Liver (tissue), 9 donors: ENCODE data around the gene MIPEP. TPM values are rescaled to one million over a fixed set of nuclear protein-coding genes. Genes with fewer than 3 reads are reported as not detected.

Source experiments
- DNase-seq: peaks from one replicate; pipeline ENCODE4 v3.0.0-alpha.2; 2017; ENCODE audit warnings: low spot score
- H3K27ac ChIP-seq, 2 donors: one replicate each; pipeline ENCODE4 v1.7.0; 2013; ENCODE audit warnings: inconsistent platforms in 2 of 2, low read length in 2 of 2, control low read depth in 1 of 2, low read depth in 1 of 2, mild to moderate bottlenecking in 1 of 2
- H3K27me3 ChIP-seq, 4 donors: one replicate each; pipeline versions ENCODE4 v1.6.1 to v1.7.0; 2013; ENCODE audit warnings: low read length in 3 of 4, inconsistent platforms in 1 of 4, mild to moderate bottlenecking in 1 of 4, moderate library complexity in 1 of 4; ENCODE audit not compliant: control insufficient read depth in 4 of 4, insufficient read depth in 4 of 4
- H3K36me3 ChIP-seq, 4 donors: one replicate each; pipeline versions ENCODE4 v1.6.1 to v1.7.0; 2013; ENCODE audit warnings: low read length in 3 of 4, mild to moderate bottlenecking in 3 of 4, low read depth in 1 of 4, moderate library complexity in 1 of 4; ENCODE audit not compliant: control insufficient read depth in 4 of 4, insufficient read depth in 3 of 4
- H3K4me1 ChIP-seq, 4 donors: one replicate each; pipeline versions ENCODE4 v1.6.1 to v1.7.0; 2013; ENCODE audit warnings: low read length in 3 of 4, mild to moderate bottlenecking in 3 of 4, moderate library complexity in 1 of 4; ENCODE audit not compliant: control insufficient read depth in 4 of 4, insufficient read depth in 4 of 4
- H3K4me3 ChIP-seq, 3 donors: one replicate each; pipeline versions ENCODE4 v1.6.1 to v1.7.0; 2013; ENCODE audit warnings: low read length in 3 of 3, control low read depth in 1 of 3, low read depth in 1 of 3, mild to moderate bottlenecking in 1 of 3
- H3K9ac ChIP-seq, 2 donors: one replicate each; pipeline ENCODE4 v1.7.0; 2013; ENCODE audit warnings: low read length in 2 of 2, mild to moderate bottlenecking in 2 of 2, moderate library complexity in 2 of 2, control low read depth in 1 of 2, low read depth in 1 of 2
- H3K9me3 ChIP-seq, 4 donors: one replicate each; pipeline versions ENCODE4 v1.6.1 to v1.7.0; 2013; ENCODE audit warnings: low read length in 3 of 4; ENCODE audit not compliant: control insufficient read depth in 4 of 4
- CTCF ChIP-seq: fragments of 150-350 bp; IDR thresholded peaks from 2 replicates; pipeline ENCODE4 v1.5.1; 2017; ENCODE audit warnings: improper control_type of control experiment, low read depth, low read length; ENCODE audit not compliant: missing input control
- EGR1 ChIP-seq, 2 donors: IDR thresholded peaks; 2 replicates each; pipeline ENCODE4 v1.6.1; 2016 to 2018; ENCODE audit warnings: antibody characterized with exemption in 2 of 2, low read depth in 2 of 2
- FOXA1 ChIP-seq: IDR thresholded peaks from 2 replicates; pipeline ENCODE4 v1.6.1; 2016; ENCODE audit warnings: antibody characterized with exemption
- HNF4A ChIP-seq, 2 donors: conservative IDR thresholded peaks; 2 replicates each; pipeline ENCODE4 v1.6.1; 2016; ENCODE audit warnings: antibody characterized with exemption in 2 of 2, mild to moderate bottlenecking in 2 of 2
- HNF4G ChIP-seq: IDR thresholded peaks from 2 replicates; pipeline ENCODE4 v1.6.1; 2016; ENCODE audit warnings: antibody characterized with exemption
- JUND ChIP-seq, 2 donors: IDR thresholded peaks; 2 replicates each; pipeline ENCODE4 v1.6.1; 2016; ENCODE audit warnings: antibody characterized with exemption in 2 of 2
- NR2F2 ChIP-seq: IDR thresholded peaks from 2 replicates; pipeline ENCODE4 v1.6.1; 2016; ENCODE audit warnings: antibody characterized with exemption
- RAD21 ChIP-seq, 2 donors: IDR thresholded peaks; 2 replicates each; pipeline ENCODE4 v1.6.1; 2016; ENCODE audit warnings: antibody characterized with exemption in 2 of 2, mild to moderate bottlenecking in 2 of 2
- REST ChIP-seq: IDR thresholded peaks from 2 replicates; pipeline ENCODE4 v1.6.1; 2016; ENCODE audit warnings: antibody characterized with exemption, mild to moderate bottlenecking
- RXRA ChIP-seq, 2 donors: IDR thresholded peaks; 2 replicates each; pipeline ENCODE4 v1.6.1; 2017 to 2018; ENCODE audit warnings: antibody characterized with exemption in 2 of 2, mild to moderate bottlenecking in 1 of 2
- SP1 ChIP-seq: IDR thresholded peaks from 2 replicates; pipeline ENCODE4 v1.6.1; 2018; ENCODE audit warnings: antibody characterized with exemption, mild to moderate bottlenecking
- TAF1 ChIP-seq: conservative IDR thresholded peaks from 2 replicates; pipeline ENCODE4 v1.6.1; 2016; ENCODE audit warnings: antibody characterized with exemption, mild to moderate bottlenecking
- YY1 ChIP-seq: IDR thresholded peaks from 2 replicates; pipeline ENCODE4 v1.6.1; 2016; ENCODE audit warnings: antibody characterized with exemption, mild to moderate bottlenecking
- ZBTB33 ChIP-seq: IDR thresholded peaks from 2 replicates; pipeline ENCODE4 v1.6.1; 2016; ENCODE audit warnings: antibody characterized with exemption
- WGBS: extraction: QIAGEN DNeasy Blood & Tissue Kit; methylation state at CpG from one replicate; pipeline ENCODE4 v1.1.7; 2013; 5-methylcytosine and 5-hydroxymethylcytosine counted together
- polyA plus RNA-seq, 2 donors: library from polyadenylated mRNA; stranded (reverse) in 1 of 2; unstranded in 1 of 2; fragments of 200-250 nt in 1 of 2; fragments of >200 nt in 1 of 2; fragmentation: Nextera tagmentation in 1 of 2; extraction: Ambion mirVana in 1 of 2; gene quantifications; one replicate each; pipeline versions ENCODE4 v1.2.1 to v1.2.3, GENCODE V29; 2013 to 2015
- total RNA-seq, 2 donors: library from RNA; depleted of rRNA; stranded (reverse); fragments of >200 nt; gene quantifications; one replicate each; pipeline ENCODE4 v1.2.3, GENCODE V29; 2014
- donor health status: healthy.
- donor health status: healthy.
- donor health status: healthy.
- donor health status: healthy.
- donor health status: healthy.

Gene MIPEP
- total and polyA plus RNA-seq, 4 donors, result 7.4 to 11.7 (median 10.2) TPM

GRCh38 chr13:23777575-23777870 is 111.7 kb downstream of the MIPEP start:
- Histone ChIP-seq H3K4me3 (no peak overlapping the region), H3K36me3 (no peaks in the 10 kb centered on the region), H3K27me3 (no peaks in the 10 kb centered on the region), H3K27ac (no peak overlapping the region), H3K9me3 (no peaks in the 10 kb centered on the region), H3K9ac (no peak overlapping the region), H3K4me1 (peaks cover 0 to 4% (median 0%) of the 10 kb centered on the region in 4 donors)
- DNase-seq, result no peak
- no peak for TF ChIP-seq HNF4G
- no peak for TF ChIP-seq CTCF
- TF ChIP-seq RXRA (IDR thresholded peaks at IDR 0.05), result no peak
- TF ChIP-seq HNF4A (conservative IDR thresholded peaks at IDR 0.05), result no peak
- no peak for TF ChIP-seq YY1
- TF ChIP-seq ZBTB33, result no peak
- TF ChIP-seq REST, result no peak
- TF ChIP-seq TAF1, result no peak
- TF ChIP-seq EGR1 (IDR thresholded peaks at IDR 0.05; ENCODE audit: low read depth in 2 of 2), result no peak
- TF ChIP-seq NR2F2, result no peak
- TF ChIP-seq RAD21 (IDR thresholded peaks at IDR 0.05), result no peak
- WGBS, result 73% methylated on average over 1 of the region's 1 CpG

GRCh38 chr13:23776698-23777574 is 112.3 kb downstream of the MIPEP start:
- Histone ChIP-seq H3K36me3 (no peaks in the 10 kb centered on the region), H3K9me3 (no peaks in the 10 kb centered on the region), H3K27me3 (no peaks in the 10 kb centered on the region), H3K4me1 (peaks cover 0 to 4% (median 0%) of the 10 kb centered on the region in 4 donors), H3K27ac (no peak overlapping the region), H3K4me3 (no peak overlapping the region), H3K9ac (no peak overlapping the region)
- no peak for DNase-seq
- WGBS, result 86% methylated on average over 3 of the region's 3 CpGs
- no peak for TF ChIP-seq SP1
- no peak for TF ChIP-seq CTCF
- TF ChIP-seq FOXA1, result no peak
- TF ChIP-seq JUND (IDR thresholded peaks at IDR 0.05), result no peak
